MV-4-11 (cell line): Measurements from ENCODE around the gene OR8D1.
"Not testable (repeated sequence)": the region's sequence is repeated elsewhere in the genome, so short reads cannot be mapped to it uniquely, and the experiment has no call there.

Experiments used
- DNase-seq: peaks from one replicate; lab custom pipeline; 2025; lab: John Stamatoyannopoulos, UW

The OR8D1 gene

GRCh38 chr11:124285610-124286344 lies 28.0 kb downstream of the OR8D1 start:
- no peak for DNase-seq

DNA sequence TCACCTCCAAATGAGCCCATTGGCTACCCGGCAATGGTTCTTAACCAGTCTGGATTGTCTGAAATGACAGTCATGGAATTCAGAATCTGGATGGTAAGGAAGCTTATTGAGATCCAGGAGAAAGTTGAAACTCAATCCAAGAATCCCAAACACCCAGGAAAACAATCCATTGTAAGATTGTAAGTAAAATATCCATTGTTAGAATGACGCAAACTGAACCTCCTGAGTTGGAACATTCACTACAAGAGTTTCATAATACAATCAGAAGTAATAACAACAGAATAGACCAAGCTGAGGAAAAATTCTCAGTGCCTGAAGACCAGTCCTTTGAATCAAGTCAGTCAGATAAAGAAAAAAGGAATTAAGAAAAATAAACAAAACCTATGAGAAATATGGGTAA lies 35.5 kb downstream of the OR8D1 start:
- no peak for DNase-seq

GRCh38 chr11:124277804-124278203 lies 35.9 kb downstream of the OR8D1 start:
- peak; percentile 12 for DNase-seq

GRCh38 chr11:124277207-124277606 lies 36.5 kb downstream of the OR8D1 start:
- DNase-seq = no peak

GRCh38 chr11:124276081-124276480 lies 37.7 kb downstream of the OR8D1 start:
- peak; percentile 34 for DNase-seq

DNA sequence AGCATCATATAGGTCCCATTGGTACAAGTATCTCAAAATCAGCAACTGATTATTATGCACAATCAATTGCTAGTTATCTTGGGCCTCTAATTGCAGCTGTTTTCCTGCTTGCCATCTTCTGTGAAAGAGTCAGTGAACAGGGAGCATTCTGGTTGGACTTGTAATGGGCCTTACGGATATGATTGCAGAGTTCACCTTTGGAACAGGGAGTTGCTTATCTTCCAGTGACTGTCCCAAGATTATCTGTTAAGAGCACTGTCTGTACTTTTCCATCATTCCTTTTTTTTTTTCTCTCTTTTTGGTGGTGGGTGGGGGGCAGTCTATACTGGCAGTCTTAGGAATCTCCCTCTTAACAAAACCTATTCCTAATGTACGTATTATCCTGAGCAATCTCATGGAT lies 39.7 kb downstream of the OR8D1 start:
- no peak for DNase-seq

DNA sequence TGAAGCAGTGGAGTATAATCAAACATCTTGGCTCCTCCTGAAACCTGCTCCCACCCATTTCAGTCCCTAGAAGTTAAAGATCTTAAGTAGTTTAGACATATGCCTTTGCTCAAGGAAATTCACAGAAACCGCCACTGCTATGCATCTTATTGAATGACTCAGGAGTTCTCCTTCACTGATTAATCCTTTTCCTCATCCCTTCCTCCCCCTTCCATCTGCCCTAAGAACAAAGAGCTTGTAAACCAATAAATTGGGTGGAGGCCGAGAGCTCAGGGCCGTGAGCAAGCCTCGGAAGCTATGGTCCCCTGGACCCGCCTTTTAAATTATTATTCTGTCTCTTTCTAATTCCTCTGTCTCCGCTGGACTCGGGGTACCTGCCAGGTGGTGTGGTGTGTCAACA lies 42.9 kb downstream of the OR8D1 start:
- not testable (repeated sequence) for DNase-seq

DNA sequence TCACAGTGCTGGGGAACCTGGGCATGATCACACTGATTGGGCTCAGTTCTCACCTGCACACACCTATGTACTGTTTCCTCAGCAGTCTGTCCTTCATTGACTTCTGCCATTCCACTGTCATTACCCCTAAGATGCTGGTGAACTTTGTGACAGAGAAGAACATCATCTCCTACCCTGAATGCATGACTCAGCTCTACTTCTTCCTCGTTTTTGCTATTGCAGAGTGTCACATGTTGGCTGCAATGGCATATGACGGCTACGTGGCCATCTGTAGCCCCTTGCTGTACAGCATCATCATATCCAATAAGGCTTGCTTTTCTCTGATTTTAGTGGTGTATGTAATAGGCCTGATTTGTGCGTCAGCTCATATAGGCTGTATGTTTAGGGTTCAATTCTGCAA lies 48.7 kb downstream of the OR8D1 start:
- peak; percentile 28 for DNase-seq

GRCh38 chr11:124256076-124256475 lies 57.7 kb downstream of the OR8D1 start, which contains the start of gene OR8G5:
TSS of gene OR8G5 (plus strand) at chr11:124256376. CDS start at chr11:124264932, 8,556 bp downstream.
- DNase-seq = no peak
